ENCODE measurements around the gene TCEAL1.
A peak's percentile ranks its signal among the peaks of the same experiment; 100 is the strongest.
"Not testable (repeated sequence)": the region's sequence is repeated elsewhere in the genome, so short reads cannot be mapped to it uniquely, and the experiment has no call there.

The TCEAL1 gene

DNA sequence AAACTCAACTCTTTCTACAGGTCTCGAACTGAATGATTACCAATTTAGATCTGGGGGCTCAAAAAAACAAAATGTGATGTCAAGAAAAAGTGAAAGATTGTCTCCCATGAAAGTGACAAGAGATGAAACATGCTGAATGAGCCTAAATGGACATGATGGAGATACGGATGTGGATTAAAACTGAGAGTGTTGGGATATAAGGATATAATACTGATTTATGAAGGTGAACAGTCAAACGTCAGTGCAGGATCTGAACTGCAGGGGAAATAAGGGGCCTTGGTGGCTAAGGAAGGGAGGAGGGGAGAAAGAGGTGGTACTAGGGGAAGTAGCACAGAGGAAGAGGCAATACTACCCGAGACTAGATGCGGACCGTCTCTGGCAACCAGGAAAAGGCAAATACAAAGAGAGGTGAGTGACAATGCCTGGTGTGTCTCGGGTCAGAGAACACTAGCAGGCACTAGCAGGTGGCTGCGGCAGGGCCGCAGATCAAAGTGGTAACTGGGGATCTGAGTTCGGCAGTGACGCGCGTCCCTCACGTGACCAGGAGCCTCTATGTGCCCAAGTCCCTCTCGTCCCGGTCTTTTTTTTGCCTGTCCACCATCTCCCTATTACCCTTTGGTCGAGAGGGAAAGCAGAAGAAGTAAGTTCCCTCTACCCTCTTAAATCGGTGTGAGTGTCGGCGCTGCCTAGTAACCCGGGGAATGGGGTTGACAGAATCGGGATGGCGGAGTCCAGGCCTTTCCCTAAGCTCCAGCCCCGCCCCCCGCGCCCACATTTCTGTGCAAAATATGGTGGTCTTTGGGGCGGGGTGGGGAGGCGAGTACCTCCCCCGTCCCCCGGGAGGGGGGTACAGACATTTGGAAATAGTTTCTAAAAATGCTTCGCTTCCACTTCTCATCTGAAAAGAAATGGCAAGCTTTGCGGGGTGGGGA lies at the start of gene TCEAL1:
TCEAL1 (plus strand) TSS at position 590 of the 932 bp plus-strand sequence. CDS start 942 bp downstream, outside the sequence.
- peak; percentile 78 for DNase-seq

- DNase-seq, result no peak
Observed at GRCh38 chrX:103584596-103584995, 44.2 kb upstream of the TCEAL1 start.

DNA sequence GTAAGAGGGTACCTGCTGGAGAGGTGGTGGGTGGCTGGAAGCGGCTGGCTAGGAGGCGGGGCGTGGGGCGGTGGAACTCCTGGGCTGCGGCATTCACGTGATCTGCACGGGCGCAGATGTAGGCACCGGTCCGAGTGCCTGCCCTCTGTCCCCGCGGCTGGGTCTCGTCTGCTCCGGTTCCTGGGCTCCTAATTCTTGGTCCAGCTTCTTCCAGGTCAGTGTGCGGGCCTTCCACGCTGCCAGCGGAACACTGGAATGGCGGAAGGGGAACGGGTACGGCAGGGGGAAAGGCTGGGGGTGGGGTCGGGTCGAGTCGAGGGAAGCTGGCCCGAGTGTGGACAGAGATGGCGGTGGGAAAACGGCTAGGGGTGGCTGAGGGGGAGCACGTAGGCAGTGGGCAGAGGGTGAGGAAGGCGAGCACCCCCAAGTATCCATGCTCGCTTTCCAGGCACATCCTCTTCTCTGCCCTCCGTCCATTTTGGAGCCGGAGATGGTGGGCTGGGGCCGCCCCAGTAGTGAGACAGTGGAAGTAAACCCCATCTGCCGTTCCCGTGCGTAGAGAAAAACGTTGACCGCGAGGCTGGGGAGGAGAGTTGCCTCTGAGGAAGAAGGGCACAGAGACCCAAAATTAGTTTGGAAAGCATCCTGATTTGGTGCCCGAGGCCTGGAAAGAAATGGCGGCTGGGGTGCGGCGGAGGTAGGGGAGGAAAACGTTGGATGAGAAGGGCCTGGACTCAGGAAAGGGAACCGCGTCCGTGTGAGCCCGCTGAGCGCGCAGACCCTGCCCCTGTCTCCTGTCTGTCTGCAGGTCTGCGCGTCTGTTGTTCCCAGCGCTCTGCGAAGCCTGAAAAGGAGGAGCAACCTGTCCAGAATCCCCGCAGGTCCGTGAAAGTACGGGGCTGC lies 43.1 kb upstream of the TCEAL1 start, which contains the start of gene TCEAL4:
TCEAL4 (plus strand) TSS at position 105 of the 903 bp plus-strand sequence. CDS start 1,161 bp downstream, outside the sequence.
- peak; percentile 59 for DNase-seq

DNA sequence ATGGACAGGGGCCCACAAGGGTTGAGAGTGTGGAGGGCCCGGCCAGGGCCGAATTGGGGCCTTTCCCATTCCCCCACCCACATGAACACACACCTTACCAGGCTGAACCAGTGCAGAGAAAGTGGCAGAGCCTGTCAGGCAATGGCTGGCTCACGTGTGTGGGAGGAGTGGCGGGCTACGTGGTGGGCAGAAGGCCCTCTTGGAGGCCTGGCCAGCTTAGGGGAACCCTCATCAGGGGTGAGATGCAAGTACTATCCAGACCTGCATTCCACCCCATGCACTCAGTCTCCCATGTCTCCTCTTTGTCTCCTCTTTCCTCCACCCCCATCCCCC lies 42.5 kb upstream of the TCEAL1 start:
- peak; percentile 25 for DNase-seq

DNA sequence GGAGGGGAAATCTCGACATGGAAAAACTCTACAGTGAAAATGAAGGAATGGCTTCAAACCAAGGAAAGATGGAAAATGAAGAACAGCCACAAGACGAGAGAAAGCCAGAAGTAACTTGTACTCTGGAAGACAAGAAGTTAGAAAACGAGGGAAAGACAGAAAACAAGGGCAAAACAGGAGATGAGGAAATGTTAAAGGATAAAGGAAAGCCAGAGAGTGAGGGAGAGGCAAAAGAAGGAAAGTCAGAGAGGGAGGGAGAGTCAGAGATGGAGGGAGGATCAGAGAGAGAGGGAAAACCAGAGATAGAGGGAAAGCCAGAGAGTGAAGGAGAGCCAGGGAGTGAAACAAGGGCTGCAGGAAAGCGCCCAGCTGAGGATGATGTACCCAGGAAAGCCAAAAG lies 42.1 kb upstream of the TCEAL1 start:
- no peak for DNase-seq

- DNase-seq, result not testable (repeated sequence)
Observed at GRCh38 chrX:103592295-103592694, 36.5 kb upstream of the TCEAL1 start.

DNA sequence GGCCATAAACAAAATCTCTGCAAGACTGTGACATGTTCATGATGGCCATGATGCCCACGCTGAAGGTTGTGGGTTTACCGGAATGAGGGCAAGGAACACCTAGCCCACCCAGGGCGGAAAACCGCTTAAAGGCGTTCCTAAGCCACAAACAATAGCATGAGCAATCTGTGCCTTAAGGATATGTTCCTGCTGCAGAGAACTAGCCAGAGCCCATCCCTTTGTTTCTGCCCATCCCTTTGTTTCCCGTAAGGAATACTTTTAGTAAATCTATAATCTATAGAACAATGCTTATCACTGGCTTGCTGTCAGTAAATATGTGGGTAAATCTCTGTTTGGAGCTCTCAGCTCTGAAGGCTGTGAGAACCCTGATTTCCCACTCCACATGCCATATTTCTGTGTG lies 33.6 kb upstream of the TCEAL1 start:
- DNase-seq, result not testable (repeated sequence)

DNA sequence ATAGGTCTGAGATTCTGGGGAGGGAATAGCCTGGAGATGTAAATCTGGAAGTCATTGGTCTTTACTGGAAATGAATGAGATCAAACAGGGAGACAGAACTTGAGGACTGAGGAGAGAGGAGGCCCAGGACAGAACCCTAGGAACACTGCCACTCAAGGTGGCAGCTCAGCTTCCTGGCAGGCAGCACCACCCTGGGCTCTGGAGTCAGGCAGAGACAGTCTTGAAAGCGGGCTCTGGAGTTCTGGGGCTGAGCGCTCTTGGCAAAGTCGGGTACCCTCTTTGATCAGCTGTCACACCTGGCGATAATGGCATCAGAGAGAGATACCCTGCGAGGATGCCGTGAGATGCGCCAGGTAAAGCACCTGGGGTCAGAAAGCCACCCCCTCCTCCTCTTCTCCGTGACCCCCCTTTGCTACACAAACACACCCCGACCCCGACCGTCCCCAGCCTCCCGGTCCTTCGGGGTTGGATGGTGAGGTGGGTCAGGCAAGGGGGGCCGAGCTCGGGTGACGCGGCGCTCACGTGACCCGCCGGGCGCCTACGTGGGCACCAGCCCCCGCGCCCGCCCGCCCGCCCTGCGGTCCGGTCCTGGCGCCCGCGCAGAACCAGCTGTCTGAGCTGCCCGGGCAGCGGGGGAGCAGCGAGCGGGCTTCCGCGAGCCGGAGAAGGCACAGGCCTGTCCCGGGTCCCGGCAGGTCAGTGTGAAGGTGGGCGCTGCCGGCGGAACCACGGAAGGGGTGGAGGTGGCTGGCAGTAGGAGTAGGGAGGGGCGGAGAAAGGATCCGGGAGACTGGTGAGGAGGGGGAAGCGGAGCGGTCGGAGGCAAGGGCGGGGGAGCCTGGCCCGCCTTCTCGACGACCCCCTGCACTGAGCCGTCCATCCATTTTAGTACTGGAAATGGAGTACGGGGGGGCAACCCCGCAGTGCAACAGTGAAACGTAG lies 21.1 kb upstream of the TCEAL1 start, which contains the start of gene TCEAL3:
TCEAL3 (plus strand) TSS at position 600 of the 942 bp plus-strand sequence. CDS start 1,102 bp downstream, outside the sequence.
- peak; percentile 70 for DNase-seq

DNA sequence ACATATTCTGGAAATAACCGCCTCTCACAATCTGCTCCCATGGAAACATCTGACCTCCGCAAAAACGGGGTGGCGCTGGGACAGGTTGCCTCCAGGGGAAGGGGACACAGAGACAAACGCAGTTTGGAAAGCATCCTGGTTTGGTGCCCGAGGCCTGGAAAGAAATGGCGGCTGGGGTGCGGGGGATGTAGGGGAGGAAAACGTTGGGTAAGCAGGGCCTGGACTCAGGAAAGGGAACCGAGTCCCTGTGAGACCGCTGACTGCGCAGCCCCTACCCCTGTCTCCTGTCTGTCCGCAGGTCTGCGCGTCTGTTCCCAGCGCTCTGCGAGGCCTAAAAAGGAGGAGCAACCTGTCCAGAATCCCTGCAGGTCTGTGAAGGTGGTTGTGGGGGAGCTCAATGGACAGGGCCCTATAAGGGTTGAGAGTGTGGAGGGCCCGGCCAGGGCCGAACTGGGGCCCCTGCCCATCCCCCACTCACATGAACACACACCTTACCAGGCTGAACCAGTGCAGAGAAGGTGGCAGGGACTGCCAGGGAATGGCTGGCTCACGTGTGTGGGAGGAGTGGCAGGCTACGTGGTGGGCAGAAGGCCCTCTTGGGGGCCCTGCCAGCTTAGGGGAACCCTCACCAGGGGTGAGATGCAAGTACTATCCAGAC lies 20.3 kb upstream of the TCEAL1 start:
- DNase-seq, result peak; percentile 20

GRCh38 chrX:103610282-103610681 lies 18.5 kb upstream of the TCEAL1 start:
- DNase-seq, result no peak

- DNase-seq, result no peak
Observed at GRCh38 chrX:103613362-103613890, 15.3 kb upstream of the TCEAL1 start.

DNA sequence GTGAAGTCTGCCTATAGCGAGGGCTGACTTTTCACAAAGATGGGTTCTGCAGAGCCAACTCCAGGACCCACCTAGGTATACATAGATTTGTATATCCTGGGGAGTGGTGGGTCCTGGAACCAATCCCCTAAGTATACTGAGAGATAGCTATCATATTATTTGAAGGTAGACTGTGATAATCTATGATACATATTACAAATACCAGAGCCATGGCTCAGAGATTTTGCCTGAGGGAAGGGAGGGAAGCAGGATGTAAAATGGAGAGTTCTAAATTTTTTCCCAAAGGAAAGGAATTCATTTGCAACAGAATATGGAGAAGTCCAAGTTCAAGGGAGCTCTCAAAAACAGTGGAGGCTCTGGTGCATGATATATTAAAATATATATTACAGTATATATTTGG lies 13.8 kb upstream of the TCEAL1 start:
- no peak for DNase-seq

DNA sequence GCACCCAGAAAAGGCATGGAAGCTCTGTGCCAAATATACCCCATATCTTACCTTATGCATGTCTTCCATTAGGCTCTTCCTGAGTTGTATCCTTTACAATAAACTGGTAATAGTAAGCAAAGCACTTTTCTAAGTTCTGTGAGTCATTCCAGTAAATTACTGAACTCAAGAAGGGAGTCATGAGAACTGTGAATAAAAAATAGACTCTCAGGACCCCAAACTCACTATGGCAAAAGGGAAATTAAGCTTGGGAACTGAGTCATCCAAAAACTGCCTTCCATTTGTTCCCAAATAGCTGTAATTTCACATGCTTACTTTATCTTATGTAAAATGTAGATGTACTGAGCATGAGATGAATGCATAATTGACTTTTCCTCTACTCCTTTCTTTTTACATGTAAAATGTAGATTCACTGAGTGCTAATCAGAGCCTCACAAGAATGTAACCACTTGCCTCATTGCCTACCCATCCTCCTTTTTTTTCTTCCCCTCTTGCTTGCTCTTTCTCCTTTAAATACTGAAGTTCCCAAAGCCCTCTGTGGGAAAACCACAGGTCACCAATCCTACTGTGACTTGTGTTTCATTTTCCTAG lies 12.9 kb upstream of the TCEAL1 start:
- DNase-seq, result no peak

DNA sequence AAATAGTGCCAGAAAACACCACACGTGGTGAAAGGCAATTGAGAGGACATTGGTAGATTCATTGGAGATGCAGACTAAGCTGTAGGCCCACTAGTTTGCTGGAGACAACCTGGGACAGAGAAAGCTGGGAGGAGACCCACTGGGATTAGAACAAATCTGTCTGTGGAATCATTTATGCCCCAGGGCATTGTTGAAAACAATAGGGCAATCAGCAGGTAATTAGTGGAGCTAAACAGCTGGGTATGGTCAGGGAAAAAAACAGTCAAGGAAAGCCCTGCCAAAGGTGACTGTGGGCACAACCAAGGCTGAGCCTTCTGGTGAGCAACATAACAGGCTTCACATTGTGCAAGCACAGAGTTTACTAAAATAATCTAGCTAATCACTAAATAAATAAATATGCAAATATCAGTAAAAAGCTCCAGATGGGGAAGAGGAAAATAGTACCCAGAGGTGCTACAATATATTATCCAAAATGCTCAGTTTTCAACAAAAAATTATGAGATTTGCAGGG lies 12.0 kb upstream of the TCEAL1 start:
- no peak for DNase-seq

GRCh38 chrX:103624111-103624510 lies 4.7 kb upstream of the TCEAL1 start:
- DNase-seq, result no peak

GRCh38 chrX:103626855-103627254 lies 1.9 kb upstream of the TCEAL1 start:
- no peak for DNase-seq

- peak; percentile 88 for DNase-seq
Observed at GRCh38 chrX:103629318-103630170, 769 bp downstream of the TCEAL1 start.

DNA sequence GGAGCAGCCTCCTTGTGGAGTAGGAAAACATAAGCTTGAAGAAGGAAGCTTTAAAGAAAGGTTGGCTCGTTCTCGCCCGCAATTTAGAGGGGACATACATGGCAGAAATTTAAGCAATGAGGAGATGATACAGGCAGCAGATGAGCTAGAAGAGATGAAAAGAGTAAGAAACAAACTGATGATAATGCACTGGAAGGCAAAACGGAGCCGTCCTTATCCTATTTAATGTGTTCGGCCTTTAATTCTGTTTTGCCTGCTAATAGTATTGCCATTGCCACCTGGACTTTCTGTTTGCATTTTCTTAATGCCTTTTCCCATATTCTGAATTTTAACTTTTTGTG lies 1.4 kb downstream of the TCEAL1 start:
- DNase-seq, result no peak

DNA sequence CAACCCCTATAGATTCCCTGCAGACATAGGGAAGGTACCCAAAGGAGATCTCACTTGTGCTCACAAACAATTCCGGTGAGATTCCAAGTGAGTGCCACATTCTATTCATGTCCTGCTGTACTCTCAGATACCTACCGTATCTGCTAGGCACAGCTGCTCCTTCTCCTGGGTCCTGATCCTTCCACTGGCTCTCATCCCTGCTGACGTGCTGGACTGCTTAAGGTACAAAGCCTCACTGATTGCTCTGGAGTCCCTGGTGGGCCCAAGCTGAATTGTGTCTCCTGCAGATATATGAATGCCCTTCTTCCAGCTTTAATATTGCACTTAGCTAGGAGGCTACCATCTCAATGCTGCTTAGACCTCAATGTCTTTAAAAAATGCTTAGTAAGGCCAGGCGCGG lies 2.4 kb downstream of the TCEAL1 start:
- DNase-seq, result no peak

DNA sequence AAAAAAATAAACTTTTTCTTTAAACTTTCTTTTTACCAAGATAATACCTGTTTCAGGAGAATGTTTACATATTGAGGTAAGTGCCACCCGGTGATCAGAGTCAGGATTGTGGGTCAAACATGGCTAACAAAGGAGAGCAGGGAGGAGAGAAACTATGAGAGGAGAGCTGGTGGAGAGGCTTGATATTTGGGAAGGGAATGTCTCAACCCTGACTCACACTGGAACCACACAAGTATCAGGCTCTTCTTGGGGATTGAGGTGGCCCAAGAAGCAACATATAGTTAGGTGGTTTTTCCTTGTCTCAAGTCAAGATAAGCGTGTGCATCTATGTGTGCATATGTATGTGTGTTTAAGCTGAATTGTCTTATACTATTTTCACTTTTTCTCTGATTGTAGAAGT lies 6.7 kb downstream of the TCEAL1 start:
- no peak for DNase-seq

Measured in right hindlimb (tissue), 1 donor.